Cardiac septum (tissue), 1 donor: ENCODE measurements around the gene FGA. TPM values are rescaled to one million over a fixed set of nuclear protein-coding genes. Genes with fewer than 3 reads are reported as not detected.

Source experiments
- DNase-seq: peaks from one replicate; pipeline ENCODE4 v3.0.0-alpha.2; 2020; ENCODE audit warnings: low spot score
- intact Hi-C: fragments of 100-400 bp; cut with DNase I; formaldehyde crosslinking; loops from one replicate; pipeline ENCODE4 v1.14.0; 2022
- long read RNA-seq: library from polyadenylated mRNA; unstranded; transcript quantifications from one replicate; pipeline ENCODE4 v2.0.0, GENCODE V29; 2021
- total RNA-seq: library from RNA; stranded (reverse); fragmentation: NEBNext Ultra II Directional; extraction: Animal tissue kit (Norgen Biotek cat#: 25700); gene quantifications from one replicate; pipeline ENCODE4 v1.2.1, GENCODE V29; 2021
- donor health status: DM: no; HTN: no; CAD: no.

FGA gene
- not detected for total RNA-seq
- long read RNA-seq, partial matches to known transcripts = 0 of 1 reads
- long read RNA-seq, other reads (novel, unspliced or antisense) = 0 of 1 reads

GRCh38 chr4:154590329-154591006 lies at the start of gene FGA:
Gene FGA (minus strand): TSS chr4:154590742. CDS start chr4:154590687, 55 bp downstream.
- intact Hi-C loops = no loop called here
- DNase-seq = no peak

- DNase-seq = no peak
- intact Hi-C loops = no loop called here
These were observed 43.5 kb upstream of the FGA start for GRCh38 chr4:154634058-154634457.

- intact Hi-C loops = no loop called here
- DNase-seq = no peak
These were observed 41.3 kb upstream of the FGA start for GRCh38 chr4:154631828-154632227.

GRCh38 chr4:154630324-154630723 lies 39.8 kb upstream of the FGA start:
- no peak for DNase-seq
- intact Hi-C loops = no loop called here

- intact Hi-C loops = no loop called here
- DNase-seq = no peak
These were observed 36.4 kb upstream of the FGA start for GRCh38 chr4:154626793-154627484.

- intact Hi-C loops = no loop called here
These were observed 35.4 kb upstream of the FGA start for GRCh38 chr4:154625971-154626370.

GRCh38 chr4:154623995-154624394 lies 33.5 kb upstream of the FGA start:
- intact Hi-C loops = loop anchor here (2.0 kb wide), 1 partner anchor 71 kb away; no protein-coding TSS in a partner anchor
- DNase-seq = no peak

More at GRCh38 chr4:154625971-154626370, 35.4 kb upstream of the FGA start:
- no peak for DNase-seq

GRCh38 chr4:154623436-154623835 lies 32.9 kb upstream of the FGA start:
- intact Hi-C loops = loop anchor here (2.0 kb wide), 1 partner anchor 71 kb away; no protein-coding TSS in a partner anchor
- no peak for DNase-seq

- intact Hi-C loops = loop anchor here (2.0 kb wide), 1 partner anchor 70 kb away; no protein-coding TSS in a partner anchor
- DNase-seq = no peak
These were observed 32.1 kb upstream of the FGA start for GRCh38 chr4:154622598-154622997.

GRCh38 chr4:154620111-154620510 lies 29.6 kb upstream of the FGA start:
- DNase-seq = no peak
- intact Hi-C loops = no loop called here

- intact Hi-C loops = no loop called here
These were observed 28.3 kb upstream of the FGA start for GRCh38 chr4:154618708-154619315.

GRCh38 chr4:154617820-154618317 lies 27.3 kb upstream of the FGA start:
- DNase-seq = no peak
- intact Hi-C loops = no loop called here

More at GRCh38 chr4:154618708-154619315, 28.3 kb upstream of the FGA start:
- DNase-seq = no peak

GRCh38 chr4:154616731-154617130 lies 26.2 kb upstream of the FGA start:
- intact Hi-C loops = no loop called here

GRCh38 chr4:154616287-154616686 lies 25.7 kb upstream of the FGA start:
- intact Hi-C loops = no loop called here
- DNase-seq = no peak

More at GRCh38 chr4:154616731-154617130, 26.2 kb upstream of the FGA start:
- DNase-seq = no peak

- DNase-seq = no peak
- intact Hi-C loops = no loop called here
These were observed 24.7 kb upstream of the FGA start for GRCh38 chr4:154615211-154615610.

- intact Hi-C loops = no loop called here
- DNase-seq = no peak
These were observed 23.8 kb upstream of the FGA start for GRCh38 chr4:154614306-154614705.

GRCh38 chr4:154612472-154613414 lies 22.2 kb upstream of the FGA start, which contains the start of gene FGG:
Gene FGG (minus strand): TSS chr4:154612656. CDS start chr4:154612609, 47 bp downstream.
- intact Hi-C loops = no loop called here
- no peak for DNase-seq

- intact Hi-C loops = no loop called here
- no peak for DNase-seq
These were observed 21.3 kb upstream of the FGA start for GRCh38 chr4:154611833-154612232.

GRCh38 chr4:154610582-154610981 lies 20.0 kb upstream of the FGA start:
- intact Hi-C loops = no loop called here

More at GRCh38 chr4:154610582-154610981, 20.0 kb upstream of the FGA start:
- DNase-seq = no peak
